Neural cell (in vitro differentiated cells): ENCODE measurements around the gene GJA3. TPM values are rescaled to one million over a fixed set of nuclear protein-coding genes. Genes with fewer than 3 reads are reported as not detected.

Experiments used
- H2AFZ ChIP-seq: fragments of 200-600, 300-800 bp; sonication (generic), shearing (Covaris generic); 2 replicates; pipeline ENCODE4 v1.6.0; 2014; ENCODE audit warnings: low read depth, mild to moderate bottlenecking, antibody characterized with exemption, low read length, moderate library complexity
- H3F3A ChIP-seq: fragments of 200-600 bp; shearing (Covaris generic); 2 replicates; pipeline ENCODE4 v1.6.1; 2016; ENCODE audit warnings: mild to moderate bottlenecking, moderate library complexity, mixed read lengths, antibody characterized with exemption, low read length; ENCODE audit not compliant: insufficient read depth, poor library complexity, severe bottlenecking
- H3K27ac ChIP-seq: fragments of 200-600, 300-800 bp; sonication (generic), shearing (Covaris generic); 2 replicates; pipeline ENCODE4 v1.5.1; 2014; ENCODE audit warnings: mild to moderate bottlenecking, low read length, moderate library complexity
- H3K27me3 ChIP-seq: fragments of 300-800, 200-600 bp; sonication (generic), shearing (Covaris generic); 2 replicates; pipeline ENCODE4 v1.6.0; 2014; ENCODE audit warnings: mild to moderate bottlenecking, low read depth, low read length, moderate library complexity; ENCODE audit not compliant: insufficient read depth
- H3K36me3 ChIP-seq: fragments of 300-800, 200-600 bp; sonication (generic), shearing (Covaris generic); 2 replicates; pipeline ENCODE4 v1.5.1; 2014; ENCODE audit warnings: mild to moderate bottlenecking, antibody characterized with exemption, low read length, moderate library complexity; ENCODE audit not compliant: insufficient read depth
- H3K4me2 ChIP-seq: fragments of 300-800, 200-600 bp; sonication (generic), shearing (Covaris generic); 2 replicates; pipeline ENCODE4 v1.6.0; 2014; ENCODE audit warnings: mild to moderate bottlenecking, low read length
- H3K4me3 ChIP-seq: fragments of 300-800, 200-600 bp; sonication (generic), shearing (Covaris generic); 2 replicates; pipeline ENCODE4 v1.5.1; 2014; ENCODE audit warnings: mild to moderate bottlenecking, low read length, moderate library complexity
- H3K79me2 ChIP-seq: fragments of 200-600 bp; shearing (Covaris generic); replicated peaks from 2 replicates; pipeline ENCODE4 v1.6.0; 2014; ENCODE audit warnings: mild to moderate bottlenecking, low read length, moderate library complexity; ENCODE audit not compliant: insufficient read depth
- H3K9ac ChIP-seq: fragments of 300-800, 200-600 bp; sonication (generic), shearing (Covaris generic); 2 replicates; pipeline ENCODE4 v1.6.1; 2016; ENCODE audit warnings: mild to moderate bottlenecking, low read length, mixed read lengths
- H3K9me2 ChIP-seq: fragments of 200-600 bp; shearing (Covaris generic); 2 replicates; pipeline ENCODE4 v1.6.1; 2016; ENCODE audit warnings: mild to moderate bottlenecking, low read length, mixed read lengths; ENCODE audit not compliant: insufficient read depth
- H3K9me3 ChIP-seq: fragments of 200-600, 300-800 bp; sonication (generic), shearing (Covaris generic); 2 replicates; pipeline ENCODE4 v1.6.1; 2016; ENCODE audit warnings: mild to moderate bottlenecking, mixed run types, low read length, moderate library complexity, mixed read lengths
- H4K20me1 ChIP-seq: fragments of 200-600 bp; shearing (Covaris generic); 2 replicates; pipeline ENCODE4 v1.6.1; 2016; ENCODE audit warnings: mild to moderate bottlenecking, mixed run types; ENCODE audit not compliant: insufficient read depth
- EP300 ChIP-seq: fragments of 450-650 bp; conservative IDR thresholded peaks from 2 replicates; pipeline ENCODE4 v1.6.1; 2014; ENCODE audit warnings: antibody characterized with exemption, mild to moderate bottlenecking, moderate library complexity; ENCODE audit not compliant: poor library complexity, severe bottlenecking
- EZH2 ChIP-seq: fragments of 200-600, 300-800 bp; shearing (Covaris generic), sonication (generic); IDR thresholded peaks from 2 replicates; pipeline ENCODE4 v1.6.1; 2014; ENCODE audit warnings: antibody characterized with exemption, low read length, borderline replicate concordance, mild to moderate bottlenecking; ENCODE audit not compliant: insufficient read depth, poor library complexity, severe bottlenecking
- MXI1 ChIP-seq: fragments of 450-650 bp; conservative IDR thresholded peaks from 2 replicates; pipeline ENCODE4 v1.6.1; 2014; ENCODE audit warnings: antibody characterized with exemption, mild to moderate bottlenecking; ENCODE audit not compliant: poor library complexity, severe bottlenecking
- POLR2AphosphoS5 ChIP-seq: IDR thresholded peaks from 2 replicates; pipeline ENCODE4 v1.6.1; 2012
- RAD21 ChIP-seq: fragments of 450-650 bp; conservative IDR thresholded peaks from 2 replicates; pipeline ENCODE4 v1.6.1; 2014; ENCODE audit warnings: antibody characterized with exemption, mild to moderate bottlenecking, moderate library complexity
- SMC3 ChIP-seq: fragments of 450-650 bp; conservative IDR thresholded peaks from 2 replicates; pipeline ENCODE4 v1.6.1; 2014; ENCODE audit warnings: antibody characterized with exemption, mild to moderate bottlenecking, moderate library complexity; ENCODE audit not compliant: poor library complexity
- TAF1 ChIP-seq: IDR thresholded peaks from 2 replicates; pipeline ENCODE4 v1.6.1; 2012; ENCODE audit warnings: low read depth
- polyA plus RNA-seq: library from polyadenylated mRNA; depleted of rRNA; stranded (reverse); fragments of >200 nt; gene quantifications from 2 replicates; pipeline ENCODE4 v1.2.3, GENCODE V29; 2014
- TF ChIP-seq, protein P1 (sequence below): IDR thresholded peaks from 2 replicates; pipeline ENCODE4 v1.6.1; 2012; ENCODE audit warnings: borderline replicate concordance
- TF ChIP-seq, protein P2 (sequence below): fragments of 450-650 bp; IDR thresholded peaks from 2 replicates; pipeline ENCODE4 v1.5.1; 2014; ENCODE audit warnings: antibody characterized with exemption, mild to moderate bottlenecking, moderate library complexity; ENCODE audit not compliant: poor library complexity, severe bottlenecking

Gene GJA3
- polyA plus RNA-seq, 1 donor from 2014 or later = not detected

DNA sequence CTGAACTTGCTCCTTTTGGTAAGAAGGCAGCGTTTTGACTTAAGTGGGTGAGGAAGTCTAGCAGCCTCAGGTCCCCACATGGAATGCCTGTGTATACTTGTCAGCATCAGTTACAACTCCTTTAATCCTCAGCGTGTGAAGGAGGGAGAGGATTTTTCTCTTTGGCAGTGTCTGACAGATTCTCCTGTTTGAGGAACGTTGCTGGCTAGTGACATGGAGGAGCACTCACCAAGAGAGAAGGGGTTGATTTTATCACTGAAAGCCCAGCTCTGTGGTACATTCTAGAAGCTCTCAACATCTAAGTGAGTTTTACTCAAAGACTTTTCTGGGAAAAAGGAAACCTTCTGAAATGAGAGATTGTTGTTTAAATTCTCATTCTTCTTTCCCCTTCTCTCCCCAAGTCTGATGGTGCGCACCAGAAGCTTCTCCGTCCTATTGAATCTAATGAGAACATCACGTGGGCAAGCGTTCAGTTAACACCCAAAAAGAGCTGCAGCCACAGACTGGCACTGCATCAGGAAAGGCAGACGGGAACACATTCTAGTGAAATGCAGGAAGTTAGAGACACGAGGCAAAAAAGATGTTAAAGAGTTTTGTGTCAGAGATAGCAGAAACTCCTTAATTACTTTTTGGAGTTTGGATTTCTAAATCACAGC is 58.2 kb downstream of the GJA3 start:
- Histone ChIP-seq H4K20me1 (no peaks in the 10 kb centered on the region), H3F3A (no peaks in the 10 kb centered on the region), H3K27me3 (no peaks in the 10 kb centered on the region), H2AFZ (no peak overlapping the region), H3K79me2 (no peaks in the 10 kb centered on the region), H3K9ac (no peak overlapping the region), H3K4me2 (no peak overlapping the region), H3K4me3 (no peak overlapping the region), H3K9me3 (no peaks in the 10 kb centered on the region), H3K36me3 (no peaks in the 10 kb centered on the region), H3K27ac (no peak overlapping the region), H3K9me2 (no peaks in the 10 kb centered on the region)
- no peak for TF ChIP-seq EZH2
- TF ChIP-seq, protein P1, sequence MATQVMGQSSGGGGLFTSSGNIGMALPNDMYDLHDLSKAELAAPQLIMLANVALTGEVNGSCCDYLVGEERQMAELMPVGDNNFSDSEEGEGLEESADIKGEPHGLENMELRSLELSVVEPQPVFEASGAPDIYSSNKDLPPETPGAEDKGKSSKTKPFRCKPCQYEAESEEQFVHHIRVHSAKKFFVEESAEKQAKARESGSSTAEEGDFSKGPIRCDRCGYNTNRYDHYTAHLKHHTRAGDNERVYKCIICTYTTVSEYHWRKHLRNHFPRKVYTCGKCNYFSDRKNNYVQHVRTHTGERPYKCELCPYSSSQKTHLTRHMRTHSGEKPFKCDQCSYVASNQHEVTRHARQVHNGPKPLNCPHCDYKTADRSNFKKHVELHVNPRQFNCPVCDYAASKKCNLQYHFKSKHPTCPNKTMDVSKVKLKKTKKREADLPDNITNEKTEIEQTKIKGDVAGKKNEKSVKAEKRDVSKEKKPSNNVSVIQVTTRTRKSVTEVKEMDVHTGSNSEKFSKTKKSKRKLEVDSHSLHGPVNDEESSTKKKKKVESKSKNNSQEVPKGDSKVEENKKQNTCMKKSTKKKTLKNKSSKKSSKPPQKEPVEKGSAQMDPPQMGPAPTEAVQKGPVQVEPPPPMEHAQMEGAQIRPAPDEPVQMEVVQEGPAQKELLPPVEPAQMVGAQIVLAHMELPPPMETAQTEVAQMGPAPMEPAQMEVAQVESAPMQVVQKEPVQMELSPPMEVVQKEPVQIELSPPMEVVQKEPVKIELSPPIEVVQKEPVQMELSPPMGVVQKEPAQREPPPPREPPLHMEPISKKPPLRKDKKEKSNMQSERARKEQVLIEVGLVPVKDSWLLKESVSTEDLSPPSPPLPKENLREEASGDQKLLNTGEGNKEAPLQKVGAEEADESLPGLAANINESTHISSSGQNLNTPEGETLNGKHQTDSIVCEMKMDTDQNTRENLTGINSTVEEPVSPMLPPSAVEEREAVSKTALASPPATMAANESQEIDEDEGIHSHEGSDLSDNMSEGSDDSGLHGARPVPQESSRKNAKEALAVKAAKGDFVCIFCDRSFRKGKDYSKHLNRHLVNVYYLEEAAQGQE = no peak
- TF ChIP-seq MXI1 = no peak
- TF ChIP-seq POLR2AphosphoS5 = no peak
- TF ChIP-seq, protein P2, sequence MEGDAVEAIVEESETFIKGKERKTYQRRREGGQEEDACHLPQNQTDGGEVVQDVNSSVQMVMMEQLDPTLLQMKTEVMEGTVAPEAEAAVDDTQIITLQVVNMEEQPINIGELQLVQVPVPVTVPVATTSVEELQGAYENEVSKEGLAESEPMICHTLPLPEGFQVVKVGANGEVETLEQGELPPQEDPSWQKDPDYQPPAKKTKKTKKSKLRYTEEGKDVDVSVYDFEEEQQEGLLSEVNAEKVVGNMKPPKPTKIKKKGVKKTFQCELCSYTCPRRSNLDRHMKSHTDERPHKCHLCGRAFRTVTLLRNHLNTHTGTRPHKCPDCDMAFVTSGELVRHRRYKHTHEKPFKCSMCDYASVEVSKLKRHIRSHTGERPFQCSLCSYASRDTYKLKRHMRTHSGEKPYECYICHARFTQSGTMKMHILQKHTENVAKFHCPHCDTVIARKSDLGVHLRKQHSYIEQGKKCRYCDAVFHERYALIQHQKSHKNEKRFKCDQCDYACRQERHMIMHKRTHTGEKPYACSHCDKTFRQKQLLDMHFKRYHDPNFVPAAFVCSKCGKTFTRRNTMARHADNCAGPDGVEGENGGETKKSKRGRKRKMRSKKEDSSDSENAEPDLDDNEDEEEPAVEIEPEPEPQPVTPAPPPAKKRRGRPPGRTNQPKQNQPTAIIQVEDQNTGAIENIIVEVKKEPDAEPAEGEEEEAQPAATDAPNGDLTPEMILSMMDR = no peak
- TF ChIP-seq SMC3 = no peak
- no peak for TF ChIP-seq TAF1
- no peak for TF ChIP-seq EP300
- TF ChIP-seq RAD21 = no peak

DNA sequence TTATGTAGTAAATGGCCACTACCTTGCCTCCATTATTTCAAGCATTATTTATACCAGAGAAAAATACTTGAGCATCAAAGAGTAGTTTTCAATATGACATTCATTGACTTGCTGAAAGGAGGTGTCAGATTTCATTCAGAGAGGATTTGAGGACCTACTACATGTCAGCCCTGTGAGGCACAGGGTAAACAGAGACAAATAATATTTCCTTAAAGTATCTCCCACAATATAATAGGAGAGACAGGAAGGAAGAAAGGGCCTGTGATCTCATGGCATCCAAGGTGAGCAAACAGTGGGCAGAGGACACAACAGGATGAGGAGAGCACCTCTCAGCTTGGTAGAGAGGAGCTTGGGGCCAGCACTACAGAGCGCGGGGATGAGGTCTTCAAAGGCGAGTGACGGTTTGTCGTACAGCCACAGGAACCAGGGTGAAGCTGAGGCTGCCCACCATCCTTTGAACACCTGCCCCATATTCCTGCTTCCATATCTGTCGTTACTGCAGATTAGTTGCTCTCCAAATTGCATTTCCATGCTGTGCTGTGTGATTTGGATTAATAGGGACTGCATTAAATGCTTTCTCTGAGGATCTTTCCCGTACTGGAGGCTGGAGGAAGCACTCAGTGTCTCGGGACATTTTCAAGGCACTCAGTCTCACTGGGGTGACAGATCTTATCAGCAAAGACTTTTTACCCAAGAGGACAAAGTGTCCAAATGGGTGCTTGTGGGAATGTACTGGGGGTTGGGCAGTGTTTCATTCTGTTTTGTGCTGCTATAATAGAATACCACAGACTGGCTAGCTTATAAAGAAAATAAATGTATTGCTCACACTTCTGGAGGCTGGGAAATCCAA is 59.2 kb downstream of the GJA3 start:
- no peaks in the 10 kb centered on the region for H3F3A ChIP-seq
- H2AFZ ChIP-seq = no peak overlapping the region

More for the DNA sequence above, 59.2 kb downstream of the GJA3 start:
- no peak overlapping the region for H3K4me3 ChIP-seq
- no peaks in the 10 kb centered on the region for H3K9me2 ChIP-seq
- no peak overlapping the region for H3K4me2 ChIP-seq
- no peak overlapping the region for H3K9ac ChIP-seq
- no peaks in the 10 kb centered on the region for H3K79me2 ChIP-seq
- no peaks in the 10 kb centered on the region for H3K9me3 ChIP-seq
- no peaks in the 10 kb centered on the region for H3K36me3 ChIP-seq
- H3K27ac ChIP-seq = no peak overlapping the region
- no peaks in the 10 kb centered on the region for H3K27me3 ChIP-seq
- H4K20me1 ChIP-seq = no peaks in the 10 kb centered on the region
- TF ChIP-seq RAD21 (no peak), POLR2AphosphoS5 (no peak), TAF1 (no peak), MXI1 (no peak), EP300 (no peak), EZH2 (no peak), SMC3 (no peak)
- TF ChIP-seq, protein P2 = no peak
- TF ChIP-seq, protein P1 = no peak
